Transverse colon (tissue), 4 donors: Measurements from ENCODE around the gene ZNF484. TPM values are rescaled to one million over a fixed set of nuclear protein-coding genes. Genes with fewer than 3 reads are reported as not detected.
"Not testable (repeated sequence)": the region's sequence is repeated elsewhere in the genome, so short reads cannot be mapped to it uniquely, and the experiment has no call there.

Experiments
- DNase-seq: peaks from one replicate; pipeline ENCODE4 v3.0.0-alpha.2; 2019
- H3K27ac ChIP-seq, 4 donors: fragments of 200-600 bp; sonication (generic); 2 replicates each; pipeline ENCODE4 v1.5.1; 2016 to 2018; ENCODE audit warnings: inconsistent platforms in 4 of 4
- H3K27me3 ChIP-seq: fragments of 200-600 bp; sonication (generic); 2 replicates; pipeline ENCODE4 v1.5.1; 2017; ENCODE audit warnings: inconsistent platforms
- H3K36me3 ChIP-seq, 4 donors: fragments of 200-600 bp; sonication (generic); 2 replicates each; pipeline ENCODE4 v1.5.1; 2017 to 2019; ENCODE audit warnings: inconsistent platforms in 4 of 4
- H3K4me1 ChIP-seq, 4 donors: fragments of 200-600 bp; sonication (generic); 2 replicates each; pipeline ENCODE4 v1.5.1; 2017 to 2020; ENCODE audit warnings: inconsistent platforms in 4 of 4
- H3K4me3 ChIP-seq, 4 donors: fragments of 200-600 bp; sonication (generic); 1 replicate in 1 of 4; 2 replicates in 3 of 4; pipeline versions ENCODE4 v1.5.1 to v1.6.1; 2017 to 2019; ENCODE audit warnings: inconsistent platforms in 4 of 4
- H3K9me3 ChIP-seq, 2 donors: fragments of 200-600 bp; sonication (generic); 2 replicates each; pipeline ENCODE4 v1.5.1; 2017 to 2019; ENCODE audit warnings: inconsistent platforms in 2 of 2
- EP300 ChIP-seq: sonication (generic); formaldehyde crosslinking; IDR thresholded peaks from one replicate; pipeline ENCODE4 v1.6.1; 2017; ENCODE audit warnings: antibody characterized with exemption, low read depth
- POLR2A ChIP-seq: fragments of 450-650 bp; IDR thresholded peaks from one replicate; pipeline ENCODE4 v1.6.1; 2016; ENCODE audit warnings: antibody characterized with exemption, mild to moderate bottlenecking, moderate library complexity
- POLR2AphosphoS5 ChIP-seq, 3 donors: sonication (generic); formaldehyde crosslinking; IDR thresholded peaks; one replicate each; pipeline ENCODE4 v1.6.1; 2016; ENCODE audit warnings: antibody characterized with exemption in 3 of 3
- WGBS, 2 donors: methylation state at CpG; one replicate each; pipeline ENCODE4 v1.1.5; 2018; ENCODE audit warnings: low coverage in 1 of 2; 5-methylcytosine and 5-hydroxymethylcytosine counted together
- in situ Hi-C, 4 donors: fragments of 200-750 bp; cut with MboI; loops; one replicate each; pipeline versions ENCODE4 v1.15.0 to v1.15.1; 2017; ENCODE audit warnings: low sequenced_read_pairs in 3 of 4, low pct_ligation_motif_present in 1 of 4, low pct_unique_long_range_greater_than_20kb in 1 of 4
- intact Hi-C: fragments of 100-400 bp; cut with DNase I; formaldehyde crosslinking; loops from one replicate; pipeline ENCODE4 v1.15.1; 2023; ENCODE audit warnings: low total_unique reads
- total RNA-seq, 4 donors: library from RNA; depleted of rRNA; stranded (reverse); fragments of >200 nt; gene quantifications; one replicate each; pipeline ENCODE4 v1.1.0, GENCODE V29; 2016
- TF ChIP-seq, protein P1 (sequence below), 5 experiments: fragments of 200-600 bp in 3 of 5; fragments of 450-650 bp in 2 of 5; sonication (generic) in 3 of 5; IDR thresholded peaks; 1 replicate in 2 of 5; 2 replicates in 3 of 5; pipeline ENCODE4 v1.5.1; 2016 to 2017; ENCODE audit warnings: antibody characterized with exemption in 5 of 5, inconsistent platforms in 3 of 5, mild to moderate bottlenecking in 2 of 5, moderate library complexity in 1 of 5

ZNF484 gene
- total RNA-seq, 4 donors from 2014 or later, result 1.2 to 9.7 (median 6.9) TPM

- Histone ChIP-seq H3K27me3 (no peaks in the 10 kb centered on the region), H3K36me3 (no peaks in the 10 kb centered on the region), H3K4me3 (no peak overlapping the region), H3K4me1 (no peaks in the 10 kb centered on the region), H3K9me3 (no peaks in the 10 kb centered on the region), H3K27ac (no peak overlapping the region)
- in situ Hi-C loops, result no loop called here
- no peak for DNase-seq
- intact Hi-C loops, result no loop called here
- TF ChIP-seq EP300 (no peak), POLR2A (no peak), POLR2AphosphoS5 (IDR thresholded peaks at IDR 0.05) (no peak)
- TF ChIP-seq, protein P1, sequence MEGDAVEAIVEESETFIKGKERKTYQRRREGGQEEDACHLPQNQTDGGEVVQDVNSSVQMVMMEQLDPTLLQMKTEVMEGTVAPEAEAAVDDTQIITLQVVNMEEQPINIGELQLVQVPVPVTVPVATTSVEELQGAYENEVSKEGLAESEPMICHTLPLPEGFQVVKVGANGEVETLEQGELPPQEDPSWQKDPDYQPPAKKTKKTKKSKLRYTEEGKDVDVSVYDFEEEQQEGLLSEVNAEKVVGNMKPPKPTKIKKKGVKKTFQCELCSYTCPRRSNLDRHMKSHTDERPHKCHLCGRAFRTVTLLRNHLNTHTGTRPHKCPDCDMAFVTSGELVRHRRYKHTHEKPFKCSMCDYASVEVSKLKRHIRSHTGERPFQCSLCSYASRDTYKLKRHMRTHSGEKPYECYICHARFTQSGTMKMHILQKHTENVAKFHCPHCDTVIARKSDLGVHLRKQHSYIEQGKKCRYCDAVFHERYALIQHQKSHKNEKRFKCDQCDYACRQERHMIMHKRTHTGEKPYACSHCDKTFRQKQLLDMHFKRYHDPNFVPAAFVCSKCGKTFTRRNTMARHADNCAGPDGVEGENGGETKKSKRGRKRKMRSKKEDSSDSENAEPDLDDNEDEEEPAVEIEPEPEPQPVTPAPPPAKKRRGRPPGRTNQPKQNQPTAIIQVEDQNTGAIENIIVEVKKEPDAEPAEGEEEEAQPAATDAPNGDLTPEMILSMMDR (IDR thresholded peaks at IDR 0.05), result no peak
- 71% methylated on average over 2 of the region's 2 CpGs; no CpG with 5 or more reads in 1 of the 2 donors for WGBS, 2 donors
Measured at GRCh38 chr9:92829420-92829819, 48.4 kb downstream of the ZNF484 start.

- H3K4me3 ChIP-seq, H3K36me3 ChIP-seq, H3K9me3 ChIP-seq, intact Hi-C loops, H3K4me1 ChIP-seq, H3K27ac ChIP-seq, in situ Hi-C loops, DNase-seq: not testable (repeated sequence)
- WGBS, 2 donors, result 69 to 83% methylated on average over 2 of the region's 2 CpGs
- peaks cover 12% of the 10 kb centered on the region for H3K27me3 ChIP-seq
Measured at GRCh38 chr9:92825065-92825464, 52.8 kb downstream of the ZNF484 start.

GRCh38 chr9:92820964-92821363 is 56.9 kb downstream of the ZNF484 start:
- H3K36me3 ChIP-seq, result no peaks in the 10 kb centered on the region
- no peak for DNase-seq
- TF ChIP-seq POLR2A (no peak), EP300 (no peak), POLR2AphosphoS5 (IDR thresholded peaks at IDR 0.05) (no peak)
- TF ChIP-seq, protein P1 (IDR thresholded peaks at IDR 0.05), result no peak
- no peaks in the 10 kb centered on the region for H3K9me3 ChIP-seq
- H3K27me3 ChIP-seq, result peaks cover 38% of the 10 kb centered on the region
- no peaks in the 10 kb centered on the region for H3K4me1 ChIP-seq
- in situ Hi-C loops, result no loop called here
- WGBS, 2 donors, result 57 to 58% methylated on average over 3 of the region's 3 CpGs
- intact Hi-C loops, result no loop called here
- no peak overlapping the region for H3K27ac ChIP-seq
- no peak overlapping the region for H3K4me3 ChIP-seq

DNA sequence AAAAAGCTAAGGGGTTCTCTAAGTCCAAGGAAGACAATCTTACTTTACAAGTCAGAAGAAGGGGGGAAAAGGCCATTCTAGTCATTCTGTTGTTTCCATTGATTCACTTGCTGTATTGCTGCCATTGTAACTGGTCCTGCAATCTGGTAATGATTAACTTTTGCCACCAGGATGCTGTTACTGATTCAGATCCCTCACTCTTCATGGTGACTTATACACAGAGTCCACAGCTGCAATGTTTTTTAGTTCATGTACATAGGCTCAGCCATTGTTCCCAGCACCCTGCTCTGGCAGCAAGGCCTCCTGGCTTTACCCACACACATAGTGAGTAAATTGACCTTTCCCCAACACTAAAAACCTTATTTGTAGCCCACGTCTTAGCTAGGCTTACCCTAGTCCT is 57.9 kb downstream of the ZNF484 start:
- intact Hi-C loops, H3K27ac ChIP-seq, H3K36me3 ChIP-seq, H3K4me3 ChIP-seq, H3K4me1 ChIP-seq, H3K9me3 ChIP-seq, DNase-seq, in situ Hi-C loops: not testable (repeated sequence)
- WGBS, 2 donors, result 52% methylated on average over 1 of the region's 1 CpG; no CpG with 5 or more reads in 1 of the 2 donors
- peaks cover 49% of the 10 kb centered on the region for H3K27me3 ChIP-seq

GRCh38 chr9:92809629-92810326 is 68.1 kb downstream of the ZNF484 start:
- DNase-seq, intact Hi-C loops, H3K9me3 ChIP-seq, H3K27ac ChIP-seq, H3K36me3 ChIP-seq, in situ Hi-C loops: not testable (repeated sequence)
- peak overlapping the region in 1 of 4 donors; percentile 41 for H3K4me3 ChIP-seq
- 12 to 39% methylated on average over 5 to 26 of the region's 34 CpGs for WGBS, 2 donors
- peaks cover 15 to 28% (median 27%) of the 10 kb centered on the region in 4 donors for H3K4me1 ChIP-seq
- H3K27me3 ChIP-seq, result peaks cover 100% of the 10 kb centered on the region
